ENCODE measurements around the gene INPP5E.

DNA sequence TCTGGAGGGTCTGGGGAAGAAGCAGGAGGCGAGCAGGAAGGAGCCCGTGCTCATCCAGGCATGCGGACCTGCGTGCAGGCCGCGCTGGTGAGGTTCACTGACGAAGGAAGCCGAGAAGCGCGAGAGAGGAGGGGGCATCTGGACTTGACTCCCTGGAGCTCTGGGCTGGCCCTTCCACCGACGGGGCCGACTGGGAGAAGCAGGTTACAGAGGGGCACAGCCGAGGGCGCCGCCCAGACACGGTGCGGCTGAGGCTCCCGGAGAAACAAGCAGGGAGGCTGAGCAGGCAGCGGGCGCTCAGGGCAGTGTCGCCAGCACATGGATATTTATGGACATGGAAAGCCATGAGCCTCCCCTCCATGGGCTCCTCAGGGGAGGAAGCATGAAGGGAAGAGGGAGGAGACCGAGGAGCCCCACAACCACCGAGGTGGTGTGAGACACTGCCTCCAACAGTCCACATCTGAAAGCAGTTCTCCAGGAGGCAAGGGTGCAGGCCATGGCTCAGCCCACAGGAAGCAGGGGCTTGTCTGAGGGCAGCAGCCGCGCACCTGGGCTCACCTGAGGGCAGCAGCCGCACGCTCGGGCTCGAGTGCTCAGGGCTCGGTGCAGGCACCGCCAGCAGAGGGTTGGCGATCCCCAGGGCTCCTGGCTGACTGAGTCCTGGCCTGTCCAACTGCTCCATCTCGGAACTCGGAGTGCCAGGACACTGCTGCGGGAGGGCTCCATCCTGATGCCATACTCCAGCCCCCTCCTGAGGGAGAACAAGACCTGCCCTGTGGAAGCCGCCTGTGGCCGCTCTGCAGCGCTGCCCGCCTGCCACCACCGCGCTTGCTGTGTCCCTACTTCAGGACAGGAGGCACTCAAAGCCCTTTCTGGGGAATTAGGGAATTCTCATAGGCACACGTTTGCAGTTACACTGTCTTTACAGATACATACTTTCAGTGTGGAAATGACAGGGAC, 15.7 kb upstream of the INPP5E start:
- TF ChIP-seq POLR2A (IDR thresholded peaks at IDR 0.05; ENCODE audit: low read depth, low read length) (0 out of 2 replicates have a peak, but pooled peaks have one; percentile 10), TAF1 (IDR thresholded peaks at IDR 0.05; ENCODE audit: low read depth, low read length) (no peak)
